Gastrocnemius medialis (tissue), 4 donors: ENCODE data around the gene TESK2. TPM values are rescaled to one million over a fixed set of nuclear protein-coding genes. Genes with fewer than 3 reads are reported as not detected.
"Not testable (repeated sequence)": the region's sequence is repeated elsewhere in the genome, so short reads cannot be mapped to it uniquely, and the experiment has no call there.

ENCODE experiments used
- ATAC-seq, 2 donors: fragments of 150-250 bp; one replicate each; pipeline ENCODE4 v1.9.1; 2016
- DNase-seq, 2 donors: peaks; one replicate each; pipeline ENCODE4 v3.0.0-alpha.2; 2019
- H3K27ac ChIP-seq, 4 donors: fragments of 200-600 bp; sonication (generic); 1 replicate in 1 of 4; 2 replicates in 3 of 4; pipeline ENCODE4 v1.5.1; 2016 to 2018; ENCODE audit warnings: mild to moderate bottlenecking in 2 of 4, moderate library complexity in 1 of 4
- H3K27me3 ChIP-seq, 3 donors: fragments of 200-600 bp; sonication (generic) in 2 of 3; 1 replicate in 1 of 3; 2 replicates in 2 of 3; pipeline versions ENCODE4 v1.5.1 to v1.6.0; 2016 to 2019; ENCODE audit warnings: mild to moderate bottlenecking in 1 of 3, moderate library complexity in 1 of 3
- H3K36me3 ChIP-seq, 2 donors: fragments of 200-600 bp; sonication (generic) in 1 of 2; one replicate each; pipeline ENCODE4 v1.5.1; 2017 to 2018
- H3K4me1 ChIP-seq, 2 donors: fragments of 200-600 bp; sonication (generic) in 1 of 2; one replicate each; pipeline ENCODE4 v1.5.1; 2016 to 2017; ENCODE audit warnings: mild to moderate bottlenecking in 2 of 2
- H3K4me3 ChIP-seq, 4 donors: fragments of 200-600 bp; sonication (generic) in 3 of 4; 1 replicate in 1 of 4; 2 replicates in 3 of 4; pipeline ENCODE4 v1.5.1; 2016 to 2019; ENCODE audit warnings: mild to moderate bottlenecking in 2 of 4
- H3K9me3 ChIP-seq, 3 donors: fragments of 200-600 bp; sonication (generic) in 2 of 3; 1 replicate in 1 of 3; 2 replicates in 2 of 3; pipeline ENCODE4 v1.5.1; 2016 to 2019
- CTCF ChIP-seq, 5 experiments: fragments of 450-650 bp in 3 of 5; fragments of 200-600 bp in 2 of 5; sonication (generic) in 2 of 5; IDR thresholded peaks in 4 of 5; conservative IDR thresholded peaks in 1 of 5; 1 replicate in 4 of 5; 2 replicates in 1 of 5; pipeline ENCODE4 v1.5.1; 2016 to 2019; ENCODE audit warnings: antibody characterized with exemption in 5 of 5, mild to moderate bottlenecking in 3 of 5, moderate library complexity in 3 of 5
- POLR2A ChIP-seq, 2 donors: fragments of 450-650 bp; IDR thresholded peaks; one replicate each; pipeline ENCODE4 v1.6.1; 2017; ENCODE audit warnings: antibody characterized with exemption in 2 of 2, mild to moderate bottlenecking in 2 of 2, moderate library complexity in 2 of 2
- in situ Hi-C, 4 donors: fragments of 200-750 bp; cut with MboI; loops; one replicate each; pipeline versions ENCODE4 v1.15.0 to v1.8.0; 2017; ENCODE audit warnings: low sequenced_read_pairs in 4 of 4
- intact Hi-C: fragments of 100-400 bp; cut with DNase I; formaldehyde crosslinking; loops from one replicate; pipeline ENCODE4 v1.15.1; 2023; ENCODE audit warnings: low total_unique reads
- total RNA-seq, 4 donors: library from RNA; depleted of rRNA; stranded (reverse); fragments of >200 nt; gene quantifications; one replicate each; pipeline versions ENCODE4 v1.1.0 to v1.2.3, GENCODE V29; 2016

TESK2 gene
- total RNA-seq, 4 donors from 2014 or later = 3.4 to 5.8 (median 4.5) TPM

- H3K27me3 ChIP-seq = no peaks in the 10 kb centered on the region
- no peak for TF ChIP-seq CTCF (IDR thresholded peaks at IDR 0.05 in 4 of 5, conservative IDR thresholded peaks at IDR 0.05 in 1 of 5)
- TF ChIP-seq POLR2A (IDR thresholded peaks at IDR 0.05) = no peak
- ATAC-seq = no peak
- H3K9me3 ChIP-seq = no peaks in the 10 kb centered on the region
- peaks cover 13 to 15% of the 10 kb centered on the region in 2 donors for H3K4me1 ChIP-seq
- H3K27ac ChIP-seq = no peak overlapping the region
- H3K4me3 ChIP-seq = no peak overlapping the region
- H3K36me3 ChIP-seq = peaks cover 11 to 67% of the 10 kb centered on the region in 2 donors
- in situ Hi-C loops (loop anchor here in 2 of 4 donors (10.0 to 25.0 kb wide), 2 partner anchors 49 to 729 kb away; partner anchors contain the start of genes BEST4 (in 1 of the 2) and RPS8 (in 1 of the 2)), intact Hi-C loops (no loop called here)
- no peak for DNase-seq
Measured at GRCh38 chr1:45516036-45516435, 25.1 kb upstream of the TESK2 start.

- Histone ChIP-seq H3K36me3 (peaks cover 11 to 90% of the 10 kb centered on the region in 2 donors), H3K27ac (peak overlapping the region in 1 of 4 donors; percentile 24)
- ATAC-seq, intact Hi-C loops, H3K27me3 ChIP-seq, H3K4me1 ChIP-seq, H3K9me3 ChIP-seq, DNase-seq, H3K4me3 ChIP-seq: not testable (repeated sequence)
- in situ Hi-C loops = loop anchor here in 2 of 4 donors (5.0 to 25.0 kb wide), 3 partner anchors 51 to 726 kb away; partner anchors contain the start of genes BEST4 (in 1 of the 2) and RPS8 (in 1 of the 2)
Measured at GRCh38 chr1:45513532-45514260, 22.7 kb upstream of the TESK2 start.

GRCh38 chr1:45512641-45513054 is 21.7 kb upstream of the TESK2 start:
- intact Hi-C loops = loop anchor here (1.0 kb wide), 1 partner anchor 58 kb away; no protein-coding TSS in a partner anchor

GRCh38 chr1:45510972-45511527 is 20.1 kb upstream of the TESK2 start:
- H3K4me1 ChIP-seq = peaks cover 0 to 3% of the 10 kb centered on the region in 2 donors
- intact Hi-C loops = no loop called here
- ATAC-seq = no peak

More at GRCh38 chr1:45512641-45513054, 21.7 kb upstream of the TESK2 start:
- ATAC-seq (peak; percentile 77 to 89), DNase-seq (peak in 1 of 2 donors; percentile 65)
- Histone ChIP-seq H3K4me3 (no peak overlapping the region), H3K27me3 (no peaks in the 10 kb centered on the region), H3K9me3 (no peaks in the 10 kb centered on the region), H3K27ac (peak overlapping the region in 1 of 4 donors; percentile 24), H3K4me1 (peaks cover 0 to 3% of the 10 kb centered on the region in 2 donors), H3K36me3 (peaks cover 11 to 88% of the 10 kb centered on the region in 2 donors)
- TF ChIP-seq CTCF (IDR thresholded peaks at IDR 0.05 in 4 of 5, conservative IDR thresholded peaks at IDR 0.05 in 1 of 5) (peak; percentile 53 to 70 (median 63)), POLR2A (IDR thresholded peaks at IDR 0.05) (no peak)
- in situ Hi-C loops = loop anchor here in 2 of 4 donors (5.0 to 25.0 kb wide), 3 partner anchors 52 to 725 kb away; partner anchors contain the start of genes BEST4 (in 1 of the 2) and RPS8 (in 1 of the 2)

More at GRCh38 chr1:45510972-45511527, 20.1 kb upstream of the TESK2 start:
- peaks cover 11 to 73% of the 10 kb centered on the region in 2 donors for H3K36me3 ChIP-seq
- H3K4me3 ChIP-seq = no peak overlapping the region
- H3K9me3 ChIP-seq = no peaks in the 10 kb centered on the region
- DNase-seq = no peak
- no peaks in the 10 kb centered on the region for H3K27me3 ChIP-seq
- in situ Hi-C loops = loop anchor here in 2 of 4 donors (5.0 to 25.0 kb wide), 3 partner anchors 54 to 724 kb away; partner anchors contain the start of genes BEST4 (in 1 of the 2) and RPS8 (in 1 of the 2)
- H3K27ac ChIP-seq = peak overlapping the region in 1 of 4 donors; percentile 33
- TF ChIP-seq CTCF (IDR thresholded peaks at IDR 0.05 in 4 of 5, conservative IDR thresholded peaks at IDR 0.05 in 1 of 5) = no peak
